GM18520 (cell line): Measurements from ENCODE around the gene ABTB2.
A peak's percentile ranks its signal among the peaks of the same experiment; 100 is the strongest.
"Not testable (repeated sequence)": the region's sequence is repeated elsewhere in the genome, so short reads cannot be mapped to it uniquely, and the experiment has no call there.

ENCODE experiments used
- ATAC-seq: cut with Tn5 transposase; IDR thresholded peaks from one replicate; pipeline ENCODE4 v1.9.1; 2021; ENCODE audit not compliant: unreplicated experiment

Gene ABTB2

DNA sequence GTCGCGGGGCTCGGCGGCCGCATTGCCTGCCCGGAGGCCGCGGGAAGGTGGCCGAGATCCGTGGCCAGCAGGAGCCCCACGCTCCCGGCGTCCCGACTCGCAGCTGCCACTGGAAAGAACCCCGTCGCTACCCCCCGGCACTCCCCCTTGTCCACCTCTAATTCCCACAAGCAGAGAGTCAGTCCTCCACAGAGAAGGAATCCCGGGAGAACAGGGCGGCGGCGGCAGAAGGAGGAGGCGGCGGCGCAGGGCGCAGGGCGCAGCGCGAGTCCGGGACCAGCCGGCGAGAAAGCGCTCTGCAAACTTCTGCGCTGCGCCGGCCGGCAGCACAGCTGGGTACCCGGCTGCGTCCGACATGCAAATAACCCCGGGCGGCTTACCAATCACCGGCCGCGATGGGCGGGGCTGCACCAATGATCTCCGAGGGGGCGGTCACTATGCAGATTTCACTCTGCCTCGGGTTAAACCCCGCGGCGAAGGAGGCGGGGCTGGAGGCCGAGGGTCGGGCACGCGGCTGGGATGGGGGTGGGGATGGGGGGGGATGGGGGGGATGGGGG, at the start of gene ABTB2:
TSS of gene ABTB2 (minus strand) at position 310 of the 557 bp plus-strand sequence.
- peak; percentile 80 for ATAC-seq

- no peak for ATAC-seq
Measured at GRCh38 chr11:34407121-34407813, 49.5 kb upstream of the ABTB2 start.

- no peak for ATAC-seq
Measured at GRCh38 chr11:34406413-34406812, 48.6 kb upstream of the ABTB2 start.

DNA sequence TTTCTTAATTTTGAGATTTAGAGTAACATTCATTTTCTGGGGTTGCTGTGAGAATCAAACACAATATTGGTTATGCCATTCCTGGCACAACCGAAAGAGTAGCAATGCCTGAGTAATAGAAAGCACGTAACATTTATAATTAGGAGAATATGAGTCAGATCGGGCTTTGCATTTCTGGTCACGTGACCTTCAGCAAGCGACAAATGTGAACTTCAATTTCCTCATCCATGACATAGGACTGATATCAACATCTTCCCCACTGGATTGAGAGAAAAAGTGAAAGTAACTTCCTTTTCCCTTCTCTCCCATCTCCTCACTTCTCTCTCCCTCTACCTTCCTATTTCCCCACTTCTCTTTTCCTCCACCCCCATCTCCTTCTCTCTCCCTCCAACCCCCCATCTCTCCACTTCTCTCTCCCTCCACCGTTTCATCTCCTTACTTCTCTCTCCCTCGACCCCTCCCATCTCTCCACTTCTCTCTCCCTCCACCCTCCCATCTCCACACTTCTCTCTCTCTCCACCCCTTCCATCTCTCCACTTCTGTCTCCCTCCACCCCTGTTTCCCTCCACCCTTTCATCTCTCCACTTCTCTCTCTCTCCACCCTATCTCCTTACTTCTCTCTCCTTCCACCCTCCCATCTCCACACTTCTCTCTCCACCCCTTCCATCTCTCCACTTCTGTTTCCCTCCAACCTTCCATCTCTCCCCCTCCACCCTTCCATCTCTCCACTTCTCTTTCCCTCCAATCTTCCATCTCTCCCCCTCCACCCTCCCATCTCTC, 47.5 kb upstream of the ABTB2 start:
- ATAC-seq = no peak

DNA sequence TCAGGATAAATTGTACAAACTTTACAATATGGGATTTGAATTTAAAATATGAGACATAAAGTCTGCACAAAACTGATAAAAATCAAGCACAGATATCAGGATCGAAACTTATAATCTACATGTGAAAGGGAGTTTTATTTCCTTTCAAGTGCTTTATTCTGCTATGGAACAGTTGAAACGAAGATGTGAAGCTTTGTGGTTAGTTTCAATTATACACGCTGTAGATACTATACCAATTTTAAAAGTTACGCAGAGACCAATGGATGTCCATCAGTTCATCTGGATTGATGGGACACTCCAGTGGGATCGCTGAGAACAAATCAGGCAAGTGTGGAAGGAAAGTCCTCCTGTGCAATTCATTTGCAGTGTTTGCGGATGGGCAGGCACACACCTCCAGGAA, 46.5 kb upstream of the ABTB2 start:
- ATAC-seq = no peak

DNA sequence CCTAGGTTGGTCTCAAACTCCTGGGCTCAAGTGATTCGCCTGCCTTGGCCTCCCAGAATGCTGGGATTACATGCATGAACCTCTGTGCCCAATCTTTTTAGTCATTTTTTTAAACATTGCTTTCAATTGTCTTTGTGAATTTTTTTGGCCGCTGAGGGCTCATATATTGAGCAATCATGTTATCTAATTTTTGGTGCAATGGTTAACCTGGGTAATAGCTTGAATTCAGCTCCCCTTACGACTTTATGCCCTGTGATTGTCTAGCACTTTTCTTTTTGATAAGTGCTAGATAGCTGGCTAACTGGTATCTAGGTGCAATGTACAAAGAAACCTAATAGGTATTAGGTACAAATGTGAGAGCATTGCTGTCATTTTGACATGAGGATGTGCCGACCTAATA, 45.6 kb upstream of the ABTB2 start:
- ATAC-seq = no peak

GRCh38 chr11:34397811-34398210, 40.0 kb upstream of the ABTB2 start:
- ATAC-seq = no peak

GRCh38 chr11:34397120-34397519, 39.3 kb upstream of the ABTB2 start:
- no peak for ATAC-seq

DNA sequence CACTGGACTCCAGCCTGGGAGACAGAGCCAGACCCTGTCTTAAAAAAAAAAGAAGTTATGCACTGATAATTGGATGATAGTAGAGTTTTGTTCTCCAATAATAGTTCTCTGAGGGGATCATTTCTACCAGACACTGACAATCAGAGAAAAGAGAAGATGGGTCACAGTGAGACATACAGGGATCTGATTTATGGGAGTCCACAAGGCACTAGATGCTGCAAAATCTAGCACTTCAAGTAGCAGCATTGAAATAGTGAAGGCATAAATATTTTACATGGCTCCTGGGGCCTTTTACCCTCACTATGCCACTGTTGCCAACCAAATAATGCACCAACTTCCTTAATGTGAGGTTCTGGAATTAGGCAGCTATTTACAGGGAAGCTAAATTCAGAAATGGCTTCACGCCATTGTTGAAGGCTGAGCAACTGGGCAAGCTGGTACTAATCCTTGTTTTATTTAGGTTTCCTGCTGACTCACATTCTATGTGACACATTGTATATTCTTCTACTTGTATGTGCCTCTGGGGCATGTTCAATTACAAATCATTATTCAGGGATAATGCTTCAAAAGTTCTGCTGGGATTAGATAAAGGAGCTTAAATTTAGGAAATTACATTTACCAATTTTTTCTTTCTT, 38.2 kb upstream of the ABTB2 start:
- no peak for ATAC-seq

DNA sequence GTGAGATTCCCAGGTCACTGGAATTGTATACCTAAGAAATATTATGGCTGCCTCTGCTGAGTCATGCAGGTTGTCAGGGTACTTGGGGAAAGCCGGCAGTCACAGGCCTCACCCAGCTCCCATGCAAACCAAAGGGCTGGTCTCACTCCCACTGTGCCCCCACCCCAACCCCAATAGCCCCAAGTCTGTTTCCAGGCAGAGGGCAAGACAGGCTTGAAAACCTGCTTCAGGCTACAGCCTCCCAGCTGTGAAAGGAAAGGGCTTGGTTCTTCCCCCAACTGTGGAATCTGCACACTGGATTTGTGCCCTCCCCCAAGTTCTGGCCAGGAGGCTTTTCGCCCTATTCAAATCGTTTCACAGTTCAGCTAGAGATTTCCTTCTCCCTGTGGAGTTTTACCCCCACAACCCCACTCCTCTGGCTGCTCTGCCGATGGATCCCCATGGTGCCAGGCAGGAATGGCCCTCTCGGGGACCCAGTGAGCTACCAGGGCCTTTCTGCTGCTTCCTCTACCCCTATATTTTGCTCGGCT, 37.0 kb upstream of the ABTB2 start:
- ATAC-seq = no peak

DNA sequence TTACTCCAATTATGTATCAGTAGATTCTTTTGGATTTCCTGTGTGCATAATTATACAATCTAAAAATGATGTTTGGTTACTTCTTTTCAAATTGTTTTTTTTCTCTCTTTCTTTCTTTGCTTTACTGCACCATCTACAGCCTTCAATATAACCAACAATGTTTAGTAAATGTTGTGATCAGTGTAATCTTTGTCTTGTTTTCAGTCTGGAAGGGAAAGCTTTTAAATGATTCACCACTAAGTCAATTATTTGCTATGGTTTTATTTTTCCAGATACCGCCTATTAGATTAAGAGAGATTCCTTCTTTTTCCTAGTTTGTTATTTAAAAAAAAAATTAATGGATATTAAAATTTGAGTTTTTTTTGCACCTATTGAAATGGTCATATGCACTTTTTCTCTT, 29.8 kb upstream of the ABTB2 start:
- ATAC-seq = no peak

DNA sequence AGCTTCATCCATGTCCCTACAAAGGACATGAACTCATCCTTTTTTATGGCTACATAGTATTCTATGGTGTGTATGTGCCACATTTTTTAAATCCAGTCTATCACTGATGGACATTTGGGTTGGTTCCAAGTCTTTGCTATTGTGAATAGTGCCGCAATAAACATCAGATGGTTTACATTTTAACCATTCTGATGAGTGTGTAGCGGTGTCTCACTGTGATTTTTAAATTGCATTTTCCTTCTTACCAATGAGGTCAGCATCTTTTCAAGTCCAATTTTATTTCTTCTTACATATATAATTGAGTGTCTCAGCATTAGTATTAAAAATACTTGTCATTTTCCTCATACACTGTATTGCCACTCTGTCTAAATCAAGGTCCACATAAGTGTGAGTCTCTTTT, 28.5 kb upstream of the ABTB2 start:
- ATAC-seq = not testable (repeated sequence)

DNA sequence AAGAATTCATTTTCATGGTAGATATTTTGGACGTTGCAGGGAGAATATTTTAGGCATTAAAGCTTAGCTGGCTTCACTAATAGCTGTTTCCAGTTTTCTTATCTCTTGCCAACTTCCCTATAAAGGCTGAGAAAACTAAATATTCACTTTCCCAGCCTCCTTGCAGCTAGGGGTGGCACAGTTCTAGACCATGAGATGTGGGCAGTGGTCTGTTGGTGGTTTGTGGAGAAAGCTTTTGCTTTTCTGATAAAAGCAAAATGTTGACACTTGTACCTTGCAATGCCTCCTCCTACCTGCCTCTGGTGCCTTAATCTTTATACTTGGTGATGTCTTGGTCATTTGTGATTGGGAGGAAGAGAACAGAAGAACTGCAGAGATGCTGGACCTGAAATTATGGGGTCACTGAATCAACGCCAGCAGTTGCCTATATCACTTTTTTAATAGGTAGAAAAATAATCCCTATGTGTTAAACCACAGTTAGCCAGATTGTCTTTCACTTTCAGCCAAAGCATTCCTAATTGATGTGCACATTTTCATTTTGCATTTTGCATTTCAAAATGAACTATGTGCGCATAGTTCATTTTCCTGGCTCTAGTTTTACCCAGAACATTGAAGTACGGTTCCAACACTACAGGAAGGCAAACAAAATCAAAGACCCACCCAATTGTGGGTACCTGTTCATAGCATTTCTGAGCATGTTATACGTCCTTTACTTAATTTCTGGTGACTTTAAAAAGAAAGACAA, 24.9 kb upstream of the ABTB2 start:
- ATAC-seq = no peak

GRCh38 chr11:34381775-34382174, 24.0 kb upstream of the ABTB2 start:
- no peak for ATAC-seq

- ATAC-seq = no peak
Measured at GRCh38 chr11:34380696-34381095, 22.9 kb upstream of the ABTB2 start.

DNA sequence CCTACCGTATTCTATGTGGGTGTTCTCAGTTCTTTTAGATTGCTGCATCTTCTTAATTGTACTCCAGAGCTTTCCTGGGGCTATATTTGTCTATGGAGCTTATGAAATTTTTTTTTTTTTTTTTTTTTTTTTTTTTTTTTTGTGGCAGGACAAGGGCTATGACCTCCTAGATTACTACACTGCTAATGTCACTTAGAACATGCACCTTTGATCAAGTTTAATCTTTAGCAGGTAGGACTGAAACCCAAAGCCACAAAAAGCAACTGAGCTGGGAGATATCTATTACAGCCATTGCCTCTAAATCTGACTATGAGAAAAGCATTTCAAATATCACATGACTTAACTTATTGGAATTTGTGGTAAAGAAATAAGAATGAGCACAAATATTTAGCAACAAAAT, 21.7 kb upstream of the ABTB2 start:
- ATAC-seq = no peak

DNA sequence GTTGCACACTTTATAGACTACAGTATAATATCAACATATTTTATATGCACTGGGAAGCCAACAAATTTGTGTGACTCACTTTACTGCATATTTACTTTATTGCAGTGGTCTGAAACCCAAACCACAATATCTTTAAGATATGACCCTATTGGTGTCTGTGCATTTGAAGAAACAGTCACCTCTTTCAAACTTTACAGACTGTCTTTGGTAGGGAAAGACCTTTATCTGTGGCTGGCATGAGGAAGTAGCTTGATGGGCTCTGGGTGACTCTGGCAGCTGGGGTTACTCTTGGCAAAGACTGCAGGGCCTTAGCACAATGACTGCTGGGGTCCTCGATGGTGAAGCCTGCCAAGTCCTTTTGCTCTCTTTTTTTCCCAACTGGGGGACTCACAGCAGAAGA, 21.3 kb upstream of the ABTB2 start:
- no peak for ATAC-seq

GRCh38 chr11:34373727-34374126, 15.9 kb upstream of the ABTB2 start:
- ATAC-seq = no peak

- no peak for ATAC-seq
Measured at GRCh38 chr11:34366522-34366921, 8.7 kb upstream of the ABTB2 start.

DNA sequence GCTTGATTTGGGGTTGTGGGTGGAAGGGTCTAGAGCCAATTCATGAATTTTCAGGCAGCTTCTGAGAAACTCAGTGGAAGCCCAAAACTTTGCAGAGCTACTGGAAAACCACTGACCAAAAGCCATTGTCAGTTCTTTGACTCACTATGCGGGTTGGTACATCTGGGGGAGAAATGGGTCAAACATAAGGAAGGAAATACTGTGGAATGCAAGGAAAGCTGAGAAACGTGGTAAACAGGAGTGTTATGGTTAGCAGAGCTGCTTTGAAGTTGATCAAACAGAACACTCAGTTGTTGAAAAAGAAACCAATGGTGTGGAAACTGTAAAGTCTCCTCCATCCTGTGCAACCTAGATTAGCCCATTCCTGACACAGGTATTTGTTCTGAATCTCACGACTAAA, 6.3 kb upstream of the ABTB2 start:
- ATAC-seq = no peak
